Loucy (cell line): ENCODE measurements around the gene TEKT3.

ENCODE experiments used
- EZH2phosphoT487 ChIP-seq: fragments of 200-600 bp; IDR thresholded peaks from 2 replicates; pipeline ENCODE4 v1.6.1; 2018; ENCODE audit warnings: antibody characterized with exemption, mild to moderate bottlenecking, moderate library complexity, borderline replicate concordance
- TF ChIP-seq, protein P1 (sequence below): fragments of 200-600 bp; sonication (generic); conservative IDR thresholded peaks from 2 replicates; pipeline ENCODE4 v1.5.1; 2014; ENCODE audit warnings: mild to moderate bottlenecking, antibody characterized with exemption, low read length

GRCh38 chr17:15266325-15267125 lies 74.9 kb downstream of the TEKT3 start:
- TF ChIP-seq, protein P1, sequence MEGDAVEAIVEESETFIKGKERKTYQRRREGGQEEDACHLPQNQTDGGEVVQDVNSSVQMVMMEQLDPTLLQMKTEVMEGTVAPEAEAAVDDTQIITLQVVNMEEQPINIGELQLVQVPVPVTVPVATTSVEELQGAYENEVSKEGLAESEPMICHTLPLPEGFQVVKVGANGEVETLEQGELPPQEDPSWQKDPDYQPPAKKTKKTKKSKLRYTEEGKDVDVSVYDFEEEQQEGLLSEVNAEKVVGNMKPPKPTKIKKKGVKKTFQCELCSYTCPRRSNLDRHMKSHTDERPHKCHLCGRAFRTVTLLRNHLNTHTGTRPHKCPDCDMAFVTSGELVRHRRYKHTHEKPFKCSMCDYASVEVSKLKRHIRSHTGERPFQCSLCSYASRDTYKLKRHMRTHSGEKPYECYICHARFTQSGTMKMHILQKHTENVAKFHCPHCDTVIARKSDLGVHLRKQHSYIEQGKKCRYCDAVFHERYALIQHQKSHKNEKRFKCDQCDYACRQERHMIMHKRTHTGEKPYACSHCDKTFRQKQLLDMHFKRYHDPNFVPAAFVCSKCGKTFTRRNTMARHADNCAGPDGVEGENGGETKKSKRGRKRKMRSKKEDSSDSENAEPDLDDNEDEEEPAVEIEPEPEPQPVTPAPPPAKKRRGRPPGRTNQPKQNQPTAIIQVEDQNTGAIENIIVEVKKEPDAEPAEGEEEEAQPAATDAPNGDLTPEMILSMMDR = no peak
- TF ChIP-seq EZH2phosphoT487 = no peak
